ENCODE data around the gene ACOT11.

DNA sequence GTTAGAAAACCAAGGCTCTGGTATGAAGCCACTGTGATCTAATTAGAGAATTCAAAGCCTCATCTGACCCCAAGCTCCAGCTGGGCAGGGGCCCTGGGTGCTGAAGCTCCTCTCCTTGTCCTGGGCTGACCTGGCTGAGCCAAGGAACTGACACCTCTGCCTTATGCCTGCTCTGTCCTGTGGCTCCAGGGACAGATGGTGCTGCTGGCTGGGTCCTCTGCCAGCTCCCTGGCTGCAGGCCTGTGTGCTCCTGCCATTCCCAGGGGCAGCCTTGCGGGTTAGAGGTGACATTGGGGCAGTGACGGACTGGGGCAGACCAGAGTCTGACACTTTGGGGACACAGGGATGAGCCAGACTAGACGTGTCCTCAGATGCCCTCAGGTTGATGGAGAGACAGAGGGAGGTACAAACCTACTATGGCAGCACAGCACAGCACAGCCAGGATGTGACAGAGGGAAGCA is 11.8 kb downstream of the ACOT11 start:
- TF ChIP-seq, protein P1, sequence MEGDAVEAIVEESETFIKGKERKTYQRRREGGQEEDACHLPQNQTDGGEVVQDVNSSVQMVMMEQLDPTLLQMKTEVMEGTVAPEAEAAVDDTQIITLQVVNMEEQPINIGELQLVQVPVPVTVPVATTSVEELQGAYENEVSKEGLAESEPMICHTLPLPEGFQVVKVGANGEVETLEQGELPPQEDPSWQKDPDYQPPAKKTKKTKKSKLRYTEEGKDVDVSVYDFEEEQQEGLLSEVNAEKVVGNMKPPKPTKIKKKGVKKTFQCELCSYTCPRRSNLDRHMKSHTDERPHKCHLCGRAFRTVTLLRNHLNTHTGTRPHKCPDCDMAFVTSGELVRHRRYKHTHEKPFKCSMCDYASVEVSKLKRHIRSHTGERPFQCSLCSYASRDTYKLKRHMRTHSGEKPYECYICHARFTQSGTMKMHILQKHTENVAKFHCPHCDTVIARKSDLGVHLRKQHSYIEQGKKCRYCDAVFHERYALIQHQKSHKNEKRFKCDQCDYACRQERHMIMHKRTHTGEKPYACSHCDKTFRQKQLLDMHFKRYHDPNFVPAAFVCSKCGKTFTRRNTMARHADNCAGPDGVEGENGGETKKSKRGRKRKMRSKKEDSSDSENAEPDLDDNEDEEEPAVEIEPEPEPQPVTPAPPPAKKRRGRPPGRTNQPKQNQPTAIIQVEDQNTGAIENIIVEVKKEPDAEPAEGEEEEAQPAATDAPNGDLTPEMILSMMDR (IDR thresholded peaks at IDR 0.05), result no peak
- TF ChIP-seq POLR2A (IDR thresholded peaks at IDR 0.05), result no peak
